Prostate gland (tissue), 2 donors: ENCODE data around the gene CTTN. TPM values are rescaled to one million over a fixed set of nuclear protein-coding genes. Genes with fewer than 3 reads are reported as not detected.

Source experiments
- DNase-seq: peaks from one replicate; pipeline ENCODE4 v3.0.0-alpha.2; 2019; ENCODE audit warnings: low spot score
- H3K27ac ChIP-seq, 2 donors: fragments of 200-600 bp; sonication (generic); 2 replicates each; pipeline ENCODE4 v1.5.1; 2017 to 2019
- H3K27me3 ChIP-seq: fragments of 200-600 bp; sonication (generic); replicated peaks from 2 replicates; pipeline ENCODE4 v1.5.1; 2019; ENCODE audit not compliant: insufficient read depth
- H3K36me3 ChIP-seq, 2 donors: fragments of 200-600 bp; sonication (generic); 1 replicate in 1 of 2; 2 replicates in 1 of 2; pipeline versions ENCODE4 v1.5.1 to v1.8.1; 2017 to 2019
- H3K4me1 ChIP-seq: fragments of 200-600 bp; sonication (generic); replicated peaks from 2 replicates; pipeline ENCODE4 v1.5.1; 2019
- H3K4me3 ChIP-seq, 2 donors: fragments of 200-600 bp; sonication (generic); 2 replicates each; pipeline ENCODE4 v1.5.1; 2017 to 2019
- H3K9me3 ChIP-seq: fragments of 200-600 bp; sonication (generic); 2 replicates; pipeline ENCODE4 v1.5.1; 2017
- POLR2A ChIP-seq: fragments of 450-650 bp; IDR thresholded peaks from one replicate; pipeline ENCODE4 v1.6.1; 2016; ENCODE audit warnings: antibody characterized with exemption, mild to moderate bottlenecking
- POLR2AphosphoS5 ChIP-seq: sonication (generic); formaldehyde crosslinking; IDR thresholded peaks from one replicate; pipeline ENCODE4 v1.6.1; 2017; ENCODE audit warnings: antibody characterized with exemption
- WGBS: methylation state at CpG from one replicate; pipeline ENCODE4 v1.1.5; 2018; 5-methylcytosine and 5-hydroxymethylcytosine counted together
- intact Hi-C: fragments of 100-400 bp; cut with DNase I; formaldehyde crosslinking; loops from one replicate; pipeline ENCODE4 v1.14.2; 2022
- total RNA-seq, 2 donors: library from RNA; depleted of rRNA; stranded (reverse); fragments of >200 nt; gene quantifications; one replicate each; pipeline ENCODE4 v1.1.0, GENCODE V29; 2016
- TF ChIP-seq, protein P1 (sequence below), 4 experiments: fragments of 200-600 bp in 2 of 4; fragments of 450-650 bp in 2 of 4; sonication (generic) in 2 of 4; IDR thresholded peaks; 1 replicate in 3 of 4; 2 replicates in 1 of 4; pipeline ENCODE4 v1.5.1; 2016 to 2019; ENCODE audit warnings: antibody characterized with exemption in 4 of 4, mild to moderate bottlenecking in 2 of 4, moderate library complexity in 2 of 4

CTTN gene
- total RNA-seq, 2 donors from 2014 or later, result 208 to 348 TPM

DNA sequence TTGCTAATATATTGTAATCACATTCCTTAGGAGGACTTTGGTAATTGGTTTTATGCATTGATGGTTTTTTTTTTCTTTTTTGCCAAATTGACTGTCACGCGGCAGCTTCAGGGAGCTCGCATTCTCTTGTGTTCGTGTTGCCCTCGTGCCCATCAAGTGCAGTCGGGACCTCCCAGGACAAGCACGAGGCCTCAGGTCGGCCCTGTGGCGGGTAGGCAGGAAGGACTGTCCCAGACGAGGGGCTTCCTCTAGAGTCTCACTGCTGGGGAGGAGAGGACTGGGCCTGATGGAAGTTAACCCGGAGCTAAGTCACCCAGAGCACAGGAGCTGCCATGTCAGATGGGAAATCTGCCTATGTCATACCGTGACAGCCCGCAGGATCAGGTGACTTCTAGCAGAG, 37.0 kb downstream of the CTTN start:
- no peaks in the 10 kb centered on the region for H3K9me3 ChIP-seq
- intact Hi-C loops, result no loop called here
- DNase-seq, result no peak
- TF ChIP-seq POLR2AphosphoS5, result no peak
- TF ChIP-seq, protein P1, sequence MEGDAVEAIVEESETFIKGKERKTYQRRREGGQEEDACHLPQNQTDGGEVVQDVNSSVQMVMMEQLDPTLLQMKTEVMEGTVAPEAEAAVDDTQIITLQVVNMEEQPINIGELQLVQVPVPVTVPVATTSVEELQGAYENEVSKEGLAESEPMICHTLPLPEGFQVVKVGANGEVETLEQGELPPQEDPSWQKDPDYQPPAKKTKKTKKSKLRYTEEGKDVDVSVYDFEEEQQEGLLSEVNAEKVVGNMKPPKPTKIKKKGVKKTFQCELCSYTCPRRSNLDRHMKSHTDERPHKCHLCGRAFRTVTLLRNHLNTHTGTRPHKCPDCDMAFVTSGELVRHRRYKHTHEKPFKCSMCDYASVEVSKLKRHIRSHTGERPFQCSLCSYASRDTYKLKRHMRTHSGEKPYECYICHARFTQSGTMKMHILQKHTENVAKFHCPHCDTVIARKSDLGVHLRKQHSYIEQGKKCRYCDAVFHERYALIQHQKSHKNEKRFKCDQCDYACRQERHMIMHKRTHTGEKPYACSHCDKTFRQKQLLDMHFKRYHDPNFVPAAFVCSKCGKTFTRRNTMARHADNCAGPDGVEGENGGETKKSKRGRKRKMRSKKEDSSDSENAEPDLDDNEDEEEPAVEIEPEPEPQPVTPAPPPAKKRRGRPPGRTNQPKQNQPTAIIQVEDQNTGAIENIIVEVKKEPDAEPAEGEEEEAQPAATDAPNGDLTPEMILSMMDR (IDR thresholded peaks at IDR 0.05), result no peak
- no peak for TF ChIP-seq POLR2A
- 93% methylated on average over 13 of the region's 13 CpGs for WGBS
- H3K4me1 ChIP-seq, result peaks cover 7% of the 10 kb centered on the region
- H3K27me3 ChIP-seq, result no peaks in the 10 kb centered on the region
- H3K27ac ChIP-seq, result no peak overlapping the region
- H3K4me3 ChIP-seq, result no peak overlapping the region
- H3K36me3 ChIP-seq, result peaks cover 5 to 13% of the 10 kb centered on the region in 2 donors

DNA sequence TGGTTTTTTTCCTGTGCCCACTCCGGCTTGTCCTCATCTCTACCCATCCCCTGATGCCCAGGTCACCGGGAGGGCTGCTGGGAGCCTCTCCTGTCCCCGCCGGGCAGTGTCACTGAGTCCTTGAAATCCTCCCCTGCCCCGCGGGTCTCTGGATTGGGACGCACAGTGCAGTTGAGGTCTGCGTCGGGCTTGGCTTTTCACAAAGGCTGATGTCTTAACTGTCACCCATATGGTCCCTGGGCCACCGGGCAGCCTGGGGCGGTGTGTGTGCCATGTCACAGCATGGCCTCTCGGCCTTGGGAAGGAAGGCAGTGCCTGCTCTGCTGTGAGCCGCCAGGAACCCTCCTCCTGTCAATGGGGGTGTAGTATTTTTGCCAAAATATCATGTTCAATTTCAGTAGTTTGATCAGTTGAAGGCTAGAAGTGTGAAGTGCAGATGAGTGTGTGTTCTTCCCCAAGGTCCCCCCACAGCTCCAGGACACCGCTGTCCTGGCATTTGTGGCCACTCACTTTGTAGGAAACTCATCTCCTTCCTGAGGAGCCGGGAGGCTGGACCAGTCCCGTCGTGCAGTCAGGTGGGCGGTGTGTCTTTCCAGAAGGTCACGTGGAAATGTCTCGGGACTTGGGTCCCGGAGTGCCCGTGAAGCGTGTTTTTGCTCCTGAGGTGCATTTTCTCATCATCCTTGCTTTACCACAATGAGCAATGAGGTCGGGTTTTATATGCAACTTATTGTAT, 37.6 kb downstream of the CTTN start:
- Histone ChIP-seq H3K9me3 (no peaks in the 10 kb centered on the region), H3K27me3 (no peaks in the 10 kb centered on the region), H3K27ac (peak overlapping the region; percentile 36 to 41), H3K4me1 (peaks cover 7% of the 10 kb centered on the region), H3K36me3 (peaks cover 5 to 13% of the 10 kb centered on the region in 2 donors), H3K4me3 (no peak overlapping the region)
- no peak for DNase-seq
- intact Hi-C loops, result no loop called here
- TF ChIP-seq POLR2AphosphoS5, result no peak
- TF ChIP-seq POLR2A, result no peak
- TF ChIP-seq, protein P1 (IDR thresholded peaks at IDR 0.05), result no peak
- 84% methylated on average over 24 of the region's 24 CpGs for WGBS

DNA sequence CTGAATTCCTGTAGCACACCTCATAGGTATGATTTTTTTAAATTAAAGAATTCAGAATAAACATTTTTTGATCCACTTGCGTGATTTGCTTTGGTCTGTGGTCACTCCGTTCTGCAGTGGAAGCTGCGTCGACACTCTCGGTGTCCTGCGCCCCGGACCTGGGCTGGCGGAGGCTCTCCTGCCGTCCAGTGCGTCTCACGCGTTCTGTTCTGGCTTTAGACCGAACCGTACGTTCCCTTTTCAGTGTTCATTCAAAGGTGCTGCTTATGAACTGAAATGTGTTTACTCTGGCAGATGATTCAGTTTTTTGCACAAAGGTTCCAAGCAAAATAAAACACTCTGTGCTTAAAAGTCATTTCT, 38.2 kb downstream of the CTTN start:
- 39% methylated on average over 15 of the region's 15 CpGs for WGBS
- Histone ChIP-seq H3K9me3 (no peaks in the 10 kb centered on the region), H3K27me3 (no peaks in the 10 kb centered on the region), H3K27ac (peak overlapping the region; percentile 36 to 41), H3K4me1 (peaks cover 7% of the 10 kb centered on the region), H3K4me3 (no peak overlapping the region), H3K36me3 (peaks cover 2 to 13% of the 10 kb centered on the region in 2 donors)
- intact Hi-C loops, result no loop called here
- no peak for DNase-seq
- TF ChIP-seq POLR2A, result no peak
- TF ChIP-seq, protein P1 (IDR thresholded peaks at IDR 0.05), result no peak
- peak; percentile 23 for TF ChIP-seq POLR2AphosphoS5

DNA sequence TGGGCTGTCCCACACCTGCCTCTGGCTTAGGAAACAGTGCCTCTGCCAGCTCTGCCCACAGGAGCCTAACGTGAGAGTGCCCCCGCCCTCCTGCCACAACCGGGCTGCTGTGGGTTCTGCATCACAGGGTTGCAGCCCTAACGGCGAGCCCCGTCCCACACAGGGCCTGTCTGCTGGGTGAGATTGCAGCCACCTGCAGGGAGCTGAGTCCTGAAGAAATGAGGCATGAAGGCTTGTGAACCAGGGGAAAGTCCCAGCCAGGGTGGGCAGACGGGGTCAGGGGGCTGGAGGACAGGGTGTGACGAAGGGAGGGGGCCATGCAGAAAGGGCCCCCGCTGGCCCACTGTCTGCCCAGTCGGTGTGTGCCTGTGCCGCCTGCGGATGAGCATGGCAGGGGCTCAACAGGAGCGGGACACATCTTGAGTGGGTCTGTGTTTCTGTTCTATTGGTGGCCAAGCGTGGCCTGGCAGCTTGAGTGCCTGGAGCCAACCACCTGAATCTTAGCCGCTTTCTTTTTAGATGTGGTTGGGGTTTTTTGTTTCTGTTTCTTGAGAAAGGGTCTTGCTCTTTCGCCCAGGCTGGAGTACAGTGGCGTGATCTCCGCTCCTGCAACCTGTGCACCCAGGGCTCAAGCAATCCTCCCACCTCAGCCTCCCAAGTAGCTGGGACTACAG, 38.9 kb downstream of the CTTN start:
- no peaks in the 10 kb centered on the region for H3K9me3 ChIP-seq
- TF ChIP-seq, protein P1 (IDR thresholded peaks at IDR 0.05), result no peak
- H3K27ac ChIP-seq, result peak overlapping the region in 1 of 2 donors; percentile 41
- 96% methylated on average over 12 of the region's 18 CpGs for WGBS
- intact Hi-C loops, result no loop called here
- peaks cover 7% of the 10 kb centered on the region for H3K4me1 ChIP-seq
- DNase-seq, result no peak
- peaks cover 0 to 9% of the 10 kb centered on the region in 2 donors for H3K36me3 ChIP-seq
- no peak overlapping the region for H3K4me3 ChIP-seq
- H3K27me3 ChIP-seq, result no peaks in the 10 kb centered on the region

DNA sequence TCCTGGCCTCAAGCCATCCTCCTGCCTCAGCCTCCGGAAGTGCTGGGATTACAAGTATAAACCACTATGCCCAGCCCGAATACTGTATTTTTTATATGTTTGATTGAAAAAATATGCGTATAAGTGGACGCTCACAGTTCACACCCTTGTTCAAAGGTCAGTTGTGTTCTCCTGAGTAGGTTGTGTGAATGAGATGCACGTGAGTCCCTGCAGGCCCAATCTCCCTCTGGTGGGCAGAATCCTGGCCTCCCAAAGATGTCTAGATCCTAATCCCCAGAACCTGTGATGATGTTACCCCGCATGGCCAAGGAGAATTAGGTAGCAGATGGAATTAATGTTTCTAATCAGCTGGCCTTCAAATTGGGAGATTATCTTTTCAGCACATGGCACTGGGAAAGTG, 41.9 kb downstream of the CTTN start:
- Histone ChIP-seq H3K36me3 (peaks cover 0 to 4% of the 10 kb centered on the region in 2 donors), H3K4me3 (no peak overlapping the region), H3K27me3 (no peaks in the 10 kb centered on the region), H3K4me1 (peaks cover 7% of the 10 kb centered on the region), H3K9me3 (no peaks in the 10 kb centered on the region), H3K27ac (no peak overlapping the region)
- TF ChIP-seq, protein P1 (IDR thresholded peaks at IDR 0.05), result no peak
- no peak for TF ChIP-seq POLR2AphosphoS5
- no peak for TF ChIP-seq POLR2A
- 87% methylated on average over 6 of the region's 6 CpGs for WGBS
- intact Hi-C loops, result no loop called here
- DNase-seq, result no peak
